HepG2 (cell line): ENCODE measurements around the gene RAB36. TPM values are rescaled to one million over a fixed set of nuclear protein-coding genes. Genes with fewer than 3 reads are reported as not detected.
A peak's percentile ranks its signal among the peaks of the same experiment; 100 is the strongest.

Experiments
- ATAC-seq: fragments of 200-7000 bp; cut with Tn5 transposase; 3 replicates; pipeline ENCODE4 v1.9.1; 2020; ENCODE audit warnings: mild to moderate bottlenecking, moderate library complexity
- BruUV-seq: library from RNA; stranded (reverse); fragments of 400-500 nt; replicated peaks from 2 replicates; lab custom pipeline; 2021; lab: Mats Ljungman, UMichigan
- CTCF ChIA-PET: fragments of 300-600 bp; formaldehyde crosslinking; extraction: SDS; loops from one replicate; lab custom pipeline; 2021; ENCODE audit warnings: low total read pairs, inconsistent platforms, low intra/inter-chr PET ratio; lab: Yijun Ruan, JAX
- POLR2A ChIA-PET: fragments of 350-600 bp; sonication (Branson Sonifier 250); formaldehyde crosslinking; loops from one replicate; lab custom pipeline; 2020; ENCODE audit warnings: antibody characterized with exemption, inconsistent platforms; lab: Yijun Ruan, JAX
- DNase-seq: peaks from one replicate; pipeline ENCODE4 v3.0.0-alpha.2; 2015; ENCODE audit warnings: low spot score
- FAIRE-seq: peaks from 3 replicates; lab custom pipeline; 2011; peaks lifted over from hg19 to GRCh38; lab: Jason Lieb, UNC
- H2AFZ ChIP-seq: one replicate; pipeline ENCODE4 v1.6.1; 2011; ENCODE audit warnings: low read length, inconsistent platforms
- H3K27ac ChIP-seq: fragments of 300-600 bp; 3 replicates; pipeline ENCODE4 v1.8.0; 2011; ENCODE audit warnings: mixed run types, mild to moderate bottlenecking, mixed read lengths, low read length, inconsistent platforms; ENCODE audit not compliant: insufficient read depth; ENCODE audit errors: extremely low read length
- H3K27me3 ChIP-seq, 2 experiments: fragments of 200-600 bp in 1 of 2; 2 replicates in 1 of 2; 3 replicates in 1 of 2; pipeline versions ENCODE4 v1.6.0 to v1.8.0; 2011; ENCODE audit warnings: low read length in 2 of 2, mild to moderate bottlenecking in 2 of 2, moderate library complexity in 2 of 2, inconsistent platforms in 1 of 2; ENCODE audit not compliant: insufficient read depth in 2 of 2, control insufficient read depth in 1 of 2
- H3K36me3 ChIP-seq, 2 experiments: fragments of 200-600 bp in 1 of 2; replicated peaks in 1 of 2; 2 replicates in 1 of 2; 3 replicates in 1 of 2; pipeline versions ENCODE4 v1.5.1 to v1.8.0; 2011; ENCODE audit warnings: low read length in 2 of 2, inconsistent platforms in 1 of 2; ENCODE audit not compliant: insufficient read depth in 2 of 2, control insufficient read depth in 1 of 2
- H3K4me1 ChIP-seq: 2 replicates; pipeline ENCODE4 v1.5.1; 2012; ENCODE audit warnings: low read length, inconsistent platforms; ENCODE audit not compliant: insufficient read depth
- H3K4me2 ChIP-seq: 2 replicates; pipeline ENCODE4 v1.6.0; 2011; ENCODE audit warnings: low read depth, low read length, inconsistent platforms
- H3K4me3 ChIP-seq, 3 experiments: fragments of 200-600 bp in 1 of 3; sonication (generic), shearing (Covaris generic) in 1 of 3; replicated peaks in 1 of 3; 2 replicates each; pipeline ENCODE4 v1.5.1; 2011 to 2016; ENCODE audit warnings: low read length in 3 of 3, inconsistent platforms in 2 of 3, low read depth in 2 of 3, mild to moderate bottlenecking in 2 of 3, control low read depth in 1 of 3, mixed read lengths in 1 of 3; ENCODE audit not compliant: insufficient read depth in 1 of 3
- H3K79me2 ChIP-seq: one replicate; pipeline ENCODE4 v1.6.1; 2011; ENCODE audit warnings: low read length, inconsistent platforms; ENCODE audit not compliant: insufficient read depth
- H3K9ac ChIP-seq: 2 replicates; pipeline ENCODE4 v1.6.0; 2011; ENCODE audit warnings: mild to moderate bottlenecking, low read depth, low read length, inconsistent platforms; ENCODE audit not compliant: insufficient read depth
- H3K9me3 ChIP-seq: 2 replicates; pipeline ENCODE4 v1.5.1; 2012; ENCODE audit warnings: mild to moderate bottlenecking, low read length
- H4K20me1 ChIP-seq: 2 replicates; pipeline ENCODE4 v1.6.0; 2011; ENCODE audit warnings: inconsistent platforms, mild to moderate bottlenecking, low read length, moderate library complexity; ENCODE audit not compliant: insufficient read depth
- AGO2 ChIP-seq: fragments of 200-400 bp; formaldehyde crosslinking; optimal IDR thresholded peaks from 2 replicates; pipeline ENCODE3; 2017; ENCODE audit warnings: mild to moderate bottlenecking, low read depth, low read length, moderate library complexity
- ARNT2 ChIP-seq: sonication (generic); formaldehyde crosslinking; IDR thresholded peaks from 2 replicates; pipeline ENCODE4 v1.8.0; 2022; ENCODE audit warnings: mild to moderate bottlenecking, low read depth, missing genetic modification reagents, moderate library complexity
- FOXK1 ChIP-seq: sonication (generic); formaldehyde crosslinking; IDR thresholded peaks from 2 replicates; pipeline ENCODE4 v1.4.0; 2020; ENCODE audit warnings: low read depth, missing genetic modification reagents, borderline replicate concordance
- HOXD1 ChIP-seq: sonication (generic); formaldehyde crosslinking; IDR thresholded peaks from 2 replicates; pipeline ENCODE4 v1.5.0; 2020; ENCODE audit warnings: missing genetic modification reagents
- IRF2 ChIP-seq: IDR thresholded peaks from 2 replicates; pipeline ENCODE4 v1.6.1; 2018; ENCODE audit warnings: missing genetic modification reagents, missing compliant biosample characterization
- ISX ChIP-seq: sonication (generic); formaldehyde crosslinking; conservative IDR thresholded peaks from 2 replicates; pipeline ENCODE4 v1.5.0; 2020; ENCODE audit warnings: missing genetic modification reagents
- MTA1 ChIP-seq: sonication (generic); formaldehyde crosslinking; IDR thresholded peaks from 2 replicates; pipeline ENCODE4 v1.4.0; 2020; ENCODE audit warnings: missing genetic modification reagents, mild to moderate bottlenecking, borderline replicate concordance
- SOX13 ChIP-seq, 3 experiments: fragments of 450-650 bp in 1 of 3; sonication (generic) in 1 of 3; formaldehyde crosslinking in 1 of 3; IDR thresholded peaks in 2 of 3; conservative IDR thresholded peaks in 1 of 3; 2 replicates each; pipeline versions ENCODE4 v1.5.0 to v1.6.1; 2016 to 2020; ENCODE audit warnings: antibody characterized with exemption in 1 of 3, mild to moderate bottlenecking in 1 of 3, missing compliant biosample characterization in 1 of 3, missing genetic modification reagents in 1 of 3, moderate library complexity in 1 of 3
- ZBTB20 ChIP-seq: sonication (generic); formaldehyde crosslinking; IDR thresholded peaks from 2 replicates; pipeline ENCODE4 v1.8.1; 2023; ENCODE audit warnings: missing genetic modification reagents, low read depth, mild to moderate bottlenecking, borderline replicate concordance
- ZC3H13 ChIP-seq: sonication (generic); formaldehyde crosslinking; IDR thresholded peaks from 2 replicates; pipeline ENCODE4 v1.8.1; 2023; ENCODE audit warnings: mild to moderate bottlenecking, missing genetic modification reagents, moderate library complexity
- ZNF225 ChIP-seq: sonication (generic); formaldehyde crosslinking; IDR thresholded peaks from 2 replicates; pipeline ENCODE4 v1.4.0; 2020; ENCODE audit warnings: mild to moderate bottlenecking, missing genetic modification reagents
- ZNF446 ChIP-seq: sonication (generic); formaldehyde crosslinking; IDR thresholded peaks from 2 replicates; pipeline ENCODE4 v1.5.0; 2020; ENCODE audit warnings: mild to moderate bottlenecking, missing genetic modification reagents
- ZSCAN21 ChIP-seq: sonication (generic); formaldehyde crosslinking; IDR thresholded peaks from 2 replicates; pipeline ENCODE4 v1.8.0; 2022; ENCODE audit warnings: mild to moderate bottlenecking, missing genetic modification reagents, moderate library complexity, borderline replicate concordance
- WGBS: methylation state at CpG from one replicate; pipeline ENCODE4 v1.1.6; 2017; ENCODE audit warnings: low lambda C conversion rate; 5-methylcytosine and 5-hydroxymethylcytosine counted together
- in situ Hi-C: cut with HindIII; loops from 2 replicates; pipeline ENCODE4 v1.10.0; 2017; ENCODE audit warnings: low pct_unique_long_range_greater_than_20kb; ENCODE audit not compliant: extremely low pct_ligation_motif_present
- intact Hi-C: fragments of 100-400 bp; cut with micrococcal nuclease; formaldehyde crosslinking; loops from one replicate; pipeline ENCODE4 v1.10.0; 2022; ENCODE audit not compliant: unreplicated experiment
- polyA plus RNA-seq, 8 experiments: library from polyadenylated mRNA; depleted of rRNA in 3 of 8; stranded (reverse) in 7 of 8; unstranded in 1 of 8; fragments of >200 nt; fragmentation: Illumina TruSeq in 4 of 8; extraction: Trizol in 4 of 8; gene quantifications; 2 replicates each; pipeline versions ENCODE4 v1.2.1 to v1.2.3, GENCODE V29; 2011 to 2016; ENCODE audit warnings: low read depth in 4 of 8, missing spikeins in 1 of 8, mixed read lengths in 1 of 8; ENCODE audit not compliant: insufficient read depth in 1 of 8
- total RNA-seq, 5 experiments: library from RNA; depleted of rRNA; stranded (reverse); fragments of >200 nt; fragmentation: Illumina TruSeq; extraction: Trizol; gene quantifications; 2 replicates each; pipeline ENCODE4 v1.2.3, GENCODE V29; 2016; ENCODE audit warnings: low read depth in 1 of 5
- TF ChIP-seq, protein P1 (sequence below): sonication (generic); formaldehyde crosslinking; IDR thresholded peaks from 2 replicates; pipeline ENCODE4 v1.4.0; 2020; ENCODE audit warnings: missing genetic modification reagents
- TF ChIP-seq, protein P2 (sequence below): IDR thresholded peaks from 2 replicates; pipeline ENCODE4 v1.6.1; 2016; ENCODE audit warnings: mild to moderate bottlenecking
- TF ChIP-seq, protein P3 (sequence below): IDR thresholded peaks from 2 replicates; pipeline ENCODE4 v1.6.1; 2012; ENCODE audit warnings: inconsistent platforms
- TF ChIP-seq, protein P4 (sequence below): sonication (generic); formaldehyde crosslinking; IDR thresholded peaks from 2 replicates; pipeline ENCODE4 v1.4.0; 2020; ENCODE audit warnings: missing genetic modification reagents

RAB36 gene
- total and polyA plus RNA-seq, 2 of the 13 experiments (the other 11 are each of a cell fraction or from before 2014, with no cell fraction given) = 0.24 to 0.86 TPM

DNA sequence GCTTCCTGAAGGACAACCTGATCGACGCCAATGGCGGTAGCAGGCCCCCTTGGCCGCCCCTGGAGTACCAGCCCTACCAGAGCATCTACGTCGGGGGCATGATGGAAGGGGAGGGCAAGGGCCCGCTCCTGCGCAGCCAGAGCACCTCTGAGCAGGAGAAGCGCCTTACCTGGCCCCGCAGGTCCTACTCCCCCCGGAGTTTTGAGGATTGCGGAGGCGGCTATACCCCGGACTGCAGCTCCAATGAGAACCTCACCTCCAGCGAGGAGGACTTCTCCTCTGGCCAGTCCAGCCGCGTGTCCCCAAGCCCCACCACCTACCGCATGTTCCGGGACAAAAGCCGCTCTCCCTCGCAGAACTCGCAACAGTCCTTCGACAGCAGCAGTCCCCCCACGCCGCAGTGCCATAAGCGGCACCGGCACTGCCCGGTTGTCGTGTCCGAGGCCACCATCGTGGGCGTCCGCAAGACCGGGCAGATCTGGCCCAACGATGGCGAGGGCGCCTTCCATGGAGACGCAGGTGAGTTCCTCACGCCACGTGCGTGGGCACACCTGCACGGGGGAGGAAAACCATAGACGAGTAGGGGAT lies 36.5 kb downstream of the RAB36 start:
- peaks cover 44% of the 10 kb centered on the region for H4K20me1 ChIP-seq
- peaks cover 82% of the 10 kb centered on the region for H3K4me1 ChIP-seq
- H3K4me2 ChIP-seq = peak overlapping the region; percentile 95
- in situ Hi-C loops (loop anchor here (5.0 kb wide), 1 partner anchor 35 kb away; no protein-coding TSS in a partner anchor), intact Hi-C loops (loop anchor here (2.0 kb wide), 1 partner anchor 35 kb away; no protein-coding TSS in a partner anchor)
- ATAC-seq (no peak), DNase-seq (no peak), FAIRE-seq (no peak)
- peaks cover 54% of the 10 kb centered on the region for H3K79me2 ChIP-seq
- no peaks in the 10 kb centered on the region; a peak in 3 of 5 replicates for H3K36me3 ChIP-seq
- no peak overlapping the region for H3K27ac ChIP-seq
- H3K27me3 ChIP-seq = no peaks in the 10 kb centered on the region; a peak in 1 of 5 replicates
- POLR2A ChIA-PET = interaction anchor here (1.2 to 4.1 kb wide), 2 partner anchors 24 to 100 kb away, joined by 3 to 18 read pairs; no protein-coding TSS in a partner anchor
- no peaks in the 10 kb centered on the region for H3K9me3 ChIP-seq
- H3K4me3 ChIP-seq = peak overlapping the region; percentile 52 to 88 (median 83)
- 14% methylated on average over 24 of the region's 43 CpGs for WGBS
- H2AFZ ChIP-seq = no peak overlapping the region
- peak overlapping the region; percentile 83 for H3K9ac ChIP-seq
- CTCF ChIA-PET = no interaction called here
- BruUV-seq = no TSS peak
- TF ChIP-seq FOXK1 (CRISPR knock-in tag) = no peak
- no peak for TF ChIP-seq ARNT2 (CRISPR knock-in tag)
- TF ChIP-seq IRF2 (CRISPR knock-in tag) = peak; percentile 10; the same call in 1 of the 2 replicates
- TF ChIP-seq ZBTB20 (CRISPR knock-in tag) = no peak
- TF ChIP-seq, protein P1, sequence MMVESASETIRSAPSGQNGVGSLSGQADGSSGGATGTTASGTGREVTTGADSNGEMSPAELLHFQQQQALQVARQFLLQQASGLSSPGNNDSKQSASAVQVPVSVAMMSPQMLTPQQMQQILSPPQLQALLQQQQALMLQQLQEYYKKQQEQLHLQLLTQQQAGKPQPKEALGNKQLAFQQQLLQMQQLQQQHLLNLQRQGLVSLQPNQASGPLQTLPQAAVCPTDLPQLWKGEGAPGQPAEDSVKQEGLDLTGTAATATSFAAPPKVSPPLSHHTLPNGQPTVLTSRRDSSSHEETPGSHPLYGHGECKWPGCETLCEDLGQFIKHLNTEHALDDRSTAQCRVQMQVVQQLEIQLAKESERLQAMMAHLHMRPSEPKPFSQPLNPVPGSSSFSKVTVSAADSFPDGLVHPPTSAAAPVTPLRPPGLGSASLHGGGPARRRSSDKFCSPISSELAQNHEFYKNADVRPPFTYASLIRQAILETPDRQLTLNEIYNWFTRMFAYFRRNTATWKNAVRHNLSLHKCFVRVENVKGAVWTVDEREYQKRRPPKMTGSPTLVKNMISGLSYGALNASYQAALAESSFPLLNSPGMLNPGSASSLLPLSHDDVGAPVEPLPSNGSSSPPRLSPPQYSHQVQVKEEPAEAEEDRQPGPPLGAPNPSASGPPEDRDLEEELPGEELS (CRISPR knock-in tag) = peak; percentile 6; the same call in 1 of the 2 replicates
- TF ChIP-seq, protein P2, sequence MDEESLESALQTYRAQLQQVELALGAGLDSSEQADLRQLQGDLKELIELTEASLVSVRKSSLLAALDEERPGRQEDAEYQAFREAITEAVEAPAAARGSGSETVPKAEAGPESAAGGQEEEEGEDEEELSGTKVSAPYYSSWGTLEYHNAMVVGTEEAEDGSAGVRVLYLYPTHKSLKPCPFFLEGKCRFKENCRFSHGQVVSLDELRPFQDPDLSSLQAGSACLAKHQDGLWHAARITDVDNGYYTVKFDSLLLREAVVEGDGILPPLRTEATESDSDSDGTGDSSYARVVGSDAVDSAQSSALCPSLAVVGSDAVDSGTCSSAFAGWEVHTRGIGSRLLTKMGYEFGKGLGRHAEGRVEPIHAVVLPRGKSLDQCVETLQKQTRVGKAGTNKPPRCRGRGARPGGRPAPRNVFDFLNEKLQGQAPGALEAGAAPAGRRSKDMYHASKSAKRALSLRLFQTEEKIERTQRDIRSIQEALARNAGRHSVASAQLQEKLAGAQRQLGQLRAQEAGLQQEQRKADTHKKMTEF (CRISPR knock-in tag) = peak; percentile 28; the same call in 1 of the 2 replicates
- no peak for TF ChIP-seq ISX
- peak; percentile 20 for TF ChIP-seq AGO2
- peak; percentile 6; the same call in 1 of the 2 replicates for TF ChIP-seq ZNF225 (CRISPR knock-in tag)
- TF ChIP-seq, protein P3, sequence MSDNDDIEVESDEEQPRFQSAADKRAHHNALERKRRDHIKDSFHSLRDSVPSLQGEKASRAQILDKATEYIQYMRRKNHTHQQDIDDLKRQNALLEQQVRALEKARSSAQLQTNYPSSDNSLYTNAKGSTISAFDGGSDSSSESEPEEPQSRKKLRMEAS = peak; percentile 26; the same call in 1 of the 2 replicates
- TF ChIP-seq HOXD1 (CRISPR knock-in tag) = no peak
- peak; percentile 85 for TF ChIP-seq ZC3H13 (CRISPR knock-in tag)
- peak; percentile 12; the same call in 1 of the 2 replicates for TF ChIP-seq MTA1 (CRISPR knock-in tag)
- no peak for TF ChIP-seq ZNF446
- no peak for TF ChIP-seq ZSCAN21
- TF ChIP-seq, protein P4, sequence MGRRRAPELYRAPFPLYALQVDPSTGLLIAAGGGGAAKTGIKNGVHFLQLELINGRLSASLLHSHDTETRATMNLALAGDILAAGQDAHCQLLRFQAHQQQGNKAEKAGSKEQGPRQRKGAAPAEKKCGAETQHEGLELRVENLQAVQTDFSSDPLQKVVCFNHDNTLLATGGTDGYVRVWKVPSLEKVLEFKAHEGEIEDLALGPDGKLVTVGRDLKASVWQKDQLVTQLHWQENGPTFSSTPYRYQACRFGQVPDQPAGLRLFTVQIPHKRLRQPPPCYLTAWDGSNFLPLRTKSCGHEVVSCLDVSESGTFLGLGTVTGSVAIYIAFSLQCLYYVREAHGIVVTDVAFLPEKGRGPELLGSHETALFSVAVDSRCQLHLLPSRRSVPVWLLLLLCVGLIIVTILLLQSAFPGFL (CRISPR knock-in tag) = no peak
- TF ChIP-seq SOX13 (IDR thresholded peaks at IDR 0.05) = no peak
- no peak for TF ChIP-seq SOX13 (CRISPR knock-in tag; conservative IDR thresholded peaks at IDR 0.05 in 1 of 2, IDR thresholded peaks at IDR 0.05 in 1 of 2)
